HFF-Myc (cell line): Measurements from ENCODE around the gene NTM.

Experiments
- DNase-seq: peaks from one replicate; pipeline ENCODE4 v3.0.0-alpha.2; 2011; ENCODE audit warnings: low read depth; ENCODE audit errors: extremely low read depth
- H3K4me3 ChIP-seq: replicated peaks from 2 replicates; pipeline ENCODE4 v1.5.1; 2011; ENCODE audit warnings: low read depth, mild to moderate bottlenecking, control low read depth, low read length
- TF ChIP-seq, protein P1 (sequence below): IDR thresholded peaks from 2 replicates; pipeline ENCODE4 v1.5.1; 2012; ENCODE audit warnings: mild to moderate bottlenecking, low read depth, low read length, control low read depth; ENCODE audit errors: missing control alignments

Gene NTM

GRCh38 chr11:131940126-131940525 is 569.7 kb downstream of the NTM start:
- no peak for DNase-seq

DNA sequence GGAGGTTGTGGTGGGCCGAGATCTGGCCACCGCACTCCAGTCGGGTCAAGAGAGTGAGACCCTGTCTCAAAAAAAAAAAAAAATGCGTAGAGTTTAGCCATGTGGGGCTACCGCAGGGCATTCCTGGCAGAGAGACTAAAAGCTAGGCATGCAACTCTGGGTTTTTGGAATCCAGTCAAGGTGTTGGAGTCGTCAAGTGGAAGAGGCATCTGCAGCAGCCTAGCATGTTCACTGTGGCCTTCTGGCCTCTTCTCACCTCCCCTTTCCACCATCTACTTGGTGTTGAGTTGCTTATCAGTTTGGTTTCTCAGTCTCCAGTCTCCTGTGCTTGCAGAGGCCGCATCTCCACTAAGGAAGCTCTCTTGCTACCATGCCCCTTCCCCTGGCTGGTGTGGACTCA is 572.5 kb downstream of the NTM start:
- H3K4me3 ChIP-seq, result no peak overlapping the region
- DNase-seq, result no peak
- TF ChIP-seq, protein P1, sequence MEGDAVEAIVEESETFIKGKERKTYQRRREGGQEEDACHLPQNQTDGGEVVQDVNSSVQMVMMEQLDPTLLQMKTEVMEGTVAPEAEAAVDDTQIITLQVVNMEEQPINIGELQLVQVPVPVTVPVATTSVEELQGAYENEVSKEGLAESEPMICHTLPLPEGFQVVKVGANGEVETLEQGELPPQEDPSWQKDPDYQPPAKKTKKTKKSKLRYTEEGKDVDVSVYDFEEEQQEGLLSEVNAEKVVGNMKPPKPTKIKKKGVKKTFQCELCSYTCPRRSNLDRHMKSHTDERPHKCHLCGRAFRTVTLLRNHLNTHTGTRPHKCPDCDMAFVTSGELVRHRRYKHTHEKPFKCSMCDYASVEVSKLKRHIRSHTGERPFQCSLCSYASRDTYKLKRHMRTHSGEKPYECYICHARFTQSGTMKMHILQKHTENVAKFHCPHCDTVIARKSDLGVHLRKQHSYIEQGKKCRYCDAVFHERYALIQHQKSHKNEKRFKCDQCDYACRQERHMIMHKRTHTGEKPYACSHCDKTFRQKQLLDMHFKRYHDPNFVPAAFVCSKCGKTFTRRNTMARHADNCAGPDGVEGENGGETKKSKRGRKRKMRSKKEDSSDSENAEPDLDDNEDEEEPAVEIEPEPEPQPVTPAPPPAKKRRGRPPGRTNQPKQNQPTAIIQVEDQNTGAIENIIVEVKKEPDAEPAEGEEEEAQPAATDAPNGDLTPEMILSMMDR, result no peak

More at GRCh38 chr11:131940126-131940525, 569.7 kb downstream of the NTM start:
- TF ChIP-seq, protein P1, result no peak
- no peak overlapping the region for H3K4me3 ChIP-seq

- TF ChIP-seq, protein P1, result no peak
- no peak overlapping the region for H3K4me3 ChIP-seq
- DNase-seq, result no peak
These were observed 572.9 kb downstream of the NTM start for GRCh38 chr11:131943295-131943694.

GRCh38 chr11:131944736-131945135 is 574.3 kb downstream of the NTM start:
- no peak for DNase-seq
- TF ChIP-seq, protein P1, result no peak
- no peak overlapping the region for H3K4me3 ChIP-seq

- no peak overlapping the region for H3K4me3 ChIP-seq
- TF ChIP-seq, protein P1, result no peak
- DNase-seq, result no peak
These were observed 575.3 kb downstream of the NTM start for GRCh38 chr11:131945706-131946105.

DNA sequence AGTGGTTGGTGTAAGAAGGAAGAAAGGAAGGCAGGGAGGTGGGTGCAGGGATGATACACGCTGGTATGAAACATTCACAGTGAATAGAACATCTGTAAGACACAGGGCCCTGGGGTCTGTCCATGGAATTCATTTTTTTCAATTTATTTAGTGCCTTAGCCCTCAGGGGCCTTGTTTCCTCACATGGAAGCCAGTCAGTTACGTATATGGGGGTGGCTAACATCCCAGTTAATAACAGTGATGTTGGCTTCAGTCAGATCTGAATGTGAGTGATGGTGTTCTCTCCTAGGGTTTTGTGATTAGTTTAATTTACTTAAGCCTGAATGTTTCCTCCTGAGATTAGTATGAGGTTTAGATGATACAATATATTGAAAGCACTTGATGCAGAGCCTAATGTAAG is 577.1 kb downstream of the NTM start:
- TF ChIP-seq, protein P1, result no peak
- no peak for DNase-seq
- H3K4me3 ChIP-seq, result no peak overlapping the region

GRCh38 chr11:131951121-131951520 is 580.7 kb downstream of the NTM start:
- no peak for DNase-seq
- H3K4me3 ChIP-seq, result no peak overlapping the region
- TF ChIP-seq, protein P1, result no peak
